Stimulated activated naive CD4-positive, alpha-beta T cell treated with Interleukin-2 at 50 U/mL for 16 hours (primary cell): ENCODE results near the gene EXT2.

Source experiments
- DNase-seq: peaks from one replicate; lab custom pipeline; 2025; lab: John Stamatoyannopoulos, UW

EXT2 gene

DNA sequence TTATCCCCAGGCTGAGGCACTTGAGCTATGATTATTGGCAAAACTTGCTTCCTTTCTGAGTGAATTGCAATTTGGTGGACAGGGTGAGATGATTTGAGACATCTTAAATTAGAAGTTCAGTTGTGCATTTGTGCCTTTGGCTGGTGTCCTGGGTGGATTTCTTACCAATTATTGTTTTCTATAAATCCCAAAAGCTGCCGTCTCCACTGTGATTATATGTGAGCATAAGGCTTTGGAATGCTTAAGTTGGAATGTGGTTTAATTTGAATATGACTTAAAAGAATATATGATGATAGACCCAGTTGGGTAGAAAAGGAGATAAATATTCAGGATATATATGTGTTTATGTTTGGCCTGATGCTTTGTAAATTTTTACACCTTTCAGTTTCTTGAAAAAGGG lies 70.0 kb downstream of the EXT2 start:
- no peak for DNase-seq

DNA sequence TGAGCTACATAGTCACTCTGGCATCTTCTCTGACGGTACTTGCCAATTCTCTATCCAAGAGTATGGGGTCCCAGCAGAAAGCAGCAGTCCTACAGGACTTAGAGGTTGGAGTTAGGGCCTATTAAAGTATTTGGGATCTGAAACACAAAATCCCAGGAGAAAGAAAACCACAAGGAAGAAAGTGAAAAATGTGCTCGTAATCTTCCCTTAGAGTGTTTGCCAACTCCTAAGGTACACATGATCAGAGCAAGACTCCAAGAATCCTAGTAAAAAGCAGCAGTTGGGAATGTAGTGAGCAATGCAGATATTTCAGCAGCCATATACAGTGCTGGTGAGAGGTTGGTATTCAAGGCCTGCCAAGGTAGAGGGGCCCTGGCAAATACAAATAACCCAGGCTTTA lies 71.6 kb downstream of the EXT2 start:
- no peak for DNase-seq

DNA sequence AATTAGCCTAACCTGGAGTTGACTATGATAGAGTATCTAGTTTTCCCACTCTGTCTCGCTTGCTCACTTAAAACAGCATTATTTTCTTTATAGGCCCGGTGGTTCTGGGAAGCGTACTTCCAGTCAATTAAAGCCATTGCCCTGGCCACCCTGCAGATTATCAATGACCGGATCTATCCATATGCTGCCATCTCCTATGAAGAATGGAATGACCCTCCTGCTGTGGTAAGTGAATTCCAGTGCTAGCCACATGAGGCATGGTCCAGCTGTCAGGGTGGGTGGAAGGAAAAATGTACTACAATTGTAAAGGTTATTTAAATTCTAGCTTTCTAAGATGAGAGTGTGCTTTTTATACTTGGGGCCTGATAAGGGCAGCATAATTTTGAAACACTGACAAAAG lies 76.0 kb downstream of the EXT2 start:
- no peak for DNase-seq

DNA sequence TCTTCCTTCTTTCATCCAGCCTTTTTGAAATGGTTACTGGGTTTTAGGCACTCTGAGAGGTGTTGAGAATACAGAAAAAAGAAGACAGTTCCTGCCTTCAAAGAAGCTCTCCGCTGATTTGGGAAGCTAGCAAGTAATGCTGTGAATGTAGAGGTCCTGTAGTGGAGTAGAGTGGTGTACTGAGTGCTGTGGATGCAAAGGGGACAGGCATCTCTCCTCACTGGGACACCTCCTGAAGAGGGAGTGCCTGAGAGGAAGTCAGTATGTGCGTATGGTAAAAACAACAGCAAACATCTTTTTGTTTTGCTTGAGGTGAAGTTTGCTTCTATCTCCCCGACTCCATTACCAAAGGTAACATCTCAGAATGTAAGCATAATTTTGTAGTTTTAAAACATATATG lies 77.5 kb downstream of the EXT2 start:
- no peak for DNase-seq

DNA sequence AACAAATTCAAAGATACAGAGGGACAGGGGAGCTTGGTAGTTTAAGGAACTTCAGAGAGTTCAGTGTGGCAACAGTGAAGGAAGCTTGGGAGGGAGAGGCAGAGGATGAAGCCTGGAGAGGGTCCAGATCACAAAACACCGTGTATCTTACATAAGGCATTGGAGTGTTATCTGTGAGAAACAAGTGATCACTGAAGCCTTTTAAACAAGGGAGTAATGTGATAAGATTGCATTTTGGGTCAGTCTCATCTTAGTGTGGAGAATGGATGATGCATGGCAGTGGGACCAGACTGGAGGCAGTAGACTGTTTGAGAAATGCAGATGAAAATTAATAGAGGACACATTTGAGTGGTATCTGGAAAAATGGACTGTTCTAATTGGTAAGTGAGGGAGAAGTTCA lies 79.4 kb downstream of the EXT2 start:
- DNase-seq, result no peak

DNA sequence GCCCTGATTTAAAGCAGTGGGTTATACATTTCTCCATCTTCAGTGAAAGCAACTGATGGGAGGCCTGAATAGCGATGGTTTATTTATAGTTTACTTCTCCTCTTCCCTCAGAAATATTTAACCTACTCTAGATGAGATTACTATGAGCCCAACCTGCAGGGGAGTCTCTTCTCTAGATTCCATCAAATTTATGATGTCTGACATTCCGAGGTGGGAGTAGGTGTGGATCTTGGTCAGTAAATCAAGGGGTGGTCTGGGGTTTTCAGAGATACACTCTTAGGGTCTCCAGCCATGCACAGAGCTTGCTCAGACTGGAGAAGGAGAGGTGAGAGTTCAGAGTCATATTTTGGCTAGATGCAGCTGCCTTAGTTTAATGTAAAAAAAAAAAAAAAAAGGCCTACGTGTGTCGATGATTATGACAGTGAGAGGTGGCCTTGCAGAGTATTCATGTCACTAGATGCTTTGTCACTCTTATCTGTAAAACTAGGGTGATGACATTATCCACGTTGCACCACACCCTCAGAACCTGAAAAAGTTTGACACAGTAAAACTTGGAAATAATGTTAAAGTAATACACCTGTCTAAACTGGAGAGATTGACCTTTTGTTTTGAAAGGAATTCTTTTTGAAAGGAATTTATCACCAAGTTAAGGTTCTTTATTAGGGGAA lies 81.2 kb downstream of the EXT2 start:
- DNase-seq, result no peak

DNA sequence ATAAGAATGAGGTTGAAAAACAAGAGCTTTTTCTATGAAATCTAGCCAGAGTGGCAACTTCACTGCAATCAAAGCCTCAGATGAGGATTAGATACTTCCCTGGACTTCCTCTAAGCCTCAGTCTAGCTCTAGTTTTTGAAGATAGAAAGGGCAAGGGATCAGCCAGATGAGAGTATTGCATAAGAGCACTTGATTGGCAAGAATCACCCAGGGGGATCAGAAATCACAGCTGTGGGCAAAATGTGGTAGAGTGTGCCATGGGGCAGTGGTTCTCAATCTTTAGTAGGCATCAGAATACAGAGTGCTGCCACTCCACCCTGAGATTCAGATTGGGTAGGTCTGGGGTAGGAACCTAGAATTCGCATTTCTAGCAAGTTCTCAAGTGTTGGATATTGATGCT lies 82.4 kb downstream of the EXT2 start:
- DNase-seq, result no peak

DNA sequence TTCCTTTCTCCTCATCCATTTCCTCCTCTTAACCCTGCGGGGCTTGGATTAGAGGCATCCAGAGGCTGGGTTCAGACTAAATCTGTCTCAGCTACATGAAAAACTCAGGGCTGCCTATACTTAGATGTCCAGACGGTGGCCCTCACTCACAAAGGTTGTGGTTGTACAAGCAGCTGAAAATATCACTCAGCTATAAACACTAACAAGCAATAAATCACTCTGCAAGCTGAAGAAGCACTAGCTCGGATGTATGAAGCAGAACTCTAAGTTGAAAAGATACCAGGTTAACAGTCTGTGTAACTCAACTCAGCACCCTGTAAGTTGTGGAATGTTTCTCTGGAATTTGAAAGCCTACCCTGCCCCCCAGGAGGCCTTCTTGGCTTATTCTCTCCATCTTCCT lies 82.9 kb downstream of the EXT2 start:
- DNase-seq, result no peak

DNA sequence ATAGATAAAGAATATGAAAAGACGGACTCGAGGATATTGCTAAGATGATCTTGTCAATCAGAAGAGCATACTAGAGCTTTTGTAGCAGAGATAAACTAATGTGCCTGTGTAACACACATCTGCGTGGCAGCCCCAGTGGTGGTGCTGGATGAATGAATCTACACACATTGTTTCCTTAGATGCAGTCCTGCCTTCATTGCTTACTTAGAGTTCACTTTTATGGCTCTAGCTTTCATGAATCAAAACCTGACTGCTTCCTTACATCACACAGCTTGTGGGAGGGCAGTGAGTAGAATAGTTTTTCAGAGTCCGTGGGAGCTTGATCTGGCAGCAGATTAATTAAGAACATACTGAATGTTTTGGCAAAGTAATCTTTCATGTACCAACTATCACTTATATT lies 83.7 kb downstream of the EXT2 start:
- no peak for DNase-seq

DNA sequence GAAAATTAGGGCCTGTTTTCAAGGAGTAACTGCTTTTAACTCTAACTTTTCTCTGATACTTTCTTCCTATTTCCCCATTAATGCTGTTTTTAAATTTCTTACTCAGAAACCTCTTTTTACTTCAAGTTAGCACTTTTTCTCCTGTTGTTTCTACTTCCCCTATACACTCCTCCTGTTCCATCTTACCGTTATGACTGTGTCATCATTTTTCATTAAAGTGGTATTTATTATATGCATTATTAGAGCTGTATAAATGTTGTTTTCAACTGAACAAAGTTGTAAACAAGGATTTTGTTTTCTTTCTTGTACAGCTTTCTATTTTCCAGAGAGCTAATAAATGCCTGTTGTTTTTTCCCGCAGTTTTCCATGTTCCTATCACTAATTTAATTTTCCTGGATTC lies 84.6 kb downstream of the EXT2 start:
- no peak for DNase-seq

DNA sequence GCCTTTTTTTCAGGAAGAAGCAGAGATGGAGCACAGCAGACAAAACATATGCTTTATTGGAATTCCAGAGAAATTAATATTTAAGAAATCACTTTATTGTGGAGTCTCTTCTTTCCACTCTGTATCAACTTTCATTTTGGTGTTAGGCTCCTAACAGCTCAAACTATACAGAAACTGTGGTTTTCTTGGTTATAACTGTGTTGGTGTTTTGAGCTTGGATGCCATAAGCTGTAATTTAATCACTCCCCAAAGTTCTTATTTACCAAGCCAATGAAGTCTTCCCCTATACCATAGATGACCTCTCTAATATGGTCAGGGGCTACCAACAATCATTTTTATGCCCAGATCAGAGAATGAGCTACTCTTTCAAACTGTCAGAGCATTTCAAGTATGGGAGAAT lies 90.0 kb downstream of the EXT2 start:
- DNase-seq, result no peak

DNA sequence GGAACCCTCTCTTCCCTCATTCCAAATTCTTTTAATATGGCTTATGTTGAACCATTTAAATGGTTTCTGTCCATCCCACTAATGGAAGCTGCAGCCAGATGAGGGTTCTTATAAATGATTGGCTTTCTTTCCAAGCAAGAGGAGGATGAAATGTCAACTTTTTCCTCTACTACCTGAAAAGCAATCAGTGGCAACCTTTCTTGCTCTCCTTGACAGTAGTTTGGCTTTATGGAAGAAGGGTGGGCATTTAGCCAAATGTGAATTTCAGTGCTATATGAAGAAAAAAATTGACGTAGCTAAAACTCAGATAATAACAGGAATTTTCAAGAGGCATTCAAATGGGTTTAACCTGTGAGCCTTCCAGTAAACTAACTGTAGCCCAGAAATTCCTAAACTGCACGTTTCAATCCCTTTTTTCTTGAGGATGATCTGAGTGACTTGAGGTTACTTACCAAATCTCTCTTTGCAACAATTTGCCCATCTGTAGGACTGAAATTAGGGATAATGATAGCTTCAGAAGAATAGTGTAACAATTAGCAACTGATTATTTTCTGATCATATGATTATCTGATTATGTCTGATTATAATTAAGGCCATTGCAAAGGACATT lies 90.9 kb downstream of the EXT2 start:
- no peak for DNase-seq

DNA sequence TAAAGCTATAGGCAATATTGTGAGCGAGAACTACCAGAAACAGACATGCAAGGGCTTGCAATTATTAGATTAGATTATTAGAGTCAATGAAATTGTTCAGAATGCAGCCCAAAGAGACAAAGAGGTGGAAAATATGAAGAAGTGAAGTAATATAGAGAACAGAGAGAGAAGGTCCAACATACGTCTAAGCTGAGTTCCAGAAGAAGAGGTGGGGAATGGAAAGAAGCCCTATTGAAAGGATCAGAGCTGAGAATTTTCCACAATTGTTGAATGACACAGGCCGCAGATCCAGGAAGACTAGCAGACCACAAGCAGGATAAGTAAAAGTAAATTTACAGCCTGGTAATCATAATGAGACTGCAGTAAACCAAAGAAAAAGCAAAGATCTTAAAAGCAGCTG lies 93.2 kb downstream of the EXT2 start:
- DNase-seq, result no peak

DNA sequence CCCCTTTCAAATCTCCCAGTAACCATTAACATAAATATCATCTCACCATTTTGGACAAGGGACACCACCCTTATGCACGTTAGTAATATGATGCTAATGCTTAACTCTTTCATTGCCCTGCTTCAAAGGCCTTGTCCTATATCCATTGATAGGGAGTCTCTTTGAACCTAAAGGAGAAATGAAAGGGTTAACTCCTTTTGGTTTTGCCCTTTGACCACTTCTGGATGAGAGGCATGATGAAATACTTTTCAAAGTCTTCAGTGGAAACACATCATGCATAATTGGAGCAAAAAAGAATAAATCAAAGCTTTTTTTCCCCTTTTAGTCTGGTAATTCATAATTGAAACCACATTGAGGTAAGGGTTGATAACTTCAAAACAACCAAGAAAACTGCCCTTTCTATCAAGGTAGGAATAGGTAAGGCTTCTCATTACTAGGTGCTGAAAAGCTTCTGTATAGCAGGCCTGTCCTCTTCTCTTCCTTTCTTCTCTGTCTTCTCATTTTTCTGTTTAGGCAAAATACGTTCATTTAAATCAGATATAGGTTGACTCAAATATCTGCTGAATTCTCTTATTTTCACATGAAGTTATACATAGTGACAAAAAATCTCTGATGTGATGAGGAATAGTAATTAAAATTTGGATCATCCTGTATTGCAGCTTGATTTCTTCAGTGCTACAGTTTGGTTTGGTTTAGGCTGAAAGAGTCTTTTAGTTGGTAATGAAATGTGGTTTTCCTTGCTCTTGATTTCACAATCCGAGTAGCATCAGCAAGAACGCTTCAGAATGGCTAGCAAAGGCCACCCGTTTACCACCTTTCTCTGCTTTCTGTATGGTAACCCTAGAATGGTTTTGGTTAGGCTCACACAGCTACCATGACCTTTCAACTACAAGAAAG lies 94.8 kb downstream of the EXT2 start:
- DNase-seq, result no peak

DNA sequence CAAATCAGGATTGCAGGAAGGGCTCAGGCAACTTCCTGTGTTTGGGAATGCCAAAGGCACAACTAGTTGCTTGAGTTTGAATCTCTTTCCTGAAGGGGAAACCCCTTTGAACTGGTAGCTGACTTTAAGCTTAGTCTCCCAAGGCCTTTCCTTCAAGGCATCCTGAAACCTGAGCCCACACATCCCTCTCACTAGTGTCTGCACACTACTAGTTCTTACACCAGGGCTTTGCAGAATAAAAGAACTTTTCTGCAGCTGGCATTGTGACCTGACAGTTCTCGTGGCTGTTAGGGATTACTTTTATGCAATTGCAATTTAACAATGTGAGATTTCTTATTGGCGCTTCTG lies 95.4 kb downstream of the EXT2 start:
- no peak for DNase-seq

DNA sequence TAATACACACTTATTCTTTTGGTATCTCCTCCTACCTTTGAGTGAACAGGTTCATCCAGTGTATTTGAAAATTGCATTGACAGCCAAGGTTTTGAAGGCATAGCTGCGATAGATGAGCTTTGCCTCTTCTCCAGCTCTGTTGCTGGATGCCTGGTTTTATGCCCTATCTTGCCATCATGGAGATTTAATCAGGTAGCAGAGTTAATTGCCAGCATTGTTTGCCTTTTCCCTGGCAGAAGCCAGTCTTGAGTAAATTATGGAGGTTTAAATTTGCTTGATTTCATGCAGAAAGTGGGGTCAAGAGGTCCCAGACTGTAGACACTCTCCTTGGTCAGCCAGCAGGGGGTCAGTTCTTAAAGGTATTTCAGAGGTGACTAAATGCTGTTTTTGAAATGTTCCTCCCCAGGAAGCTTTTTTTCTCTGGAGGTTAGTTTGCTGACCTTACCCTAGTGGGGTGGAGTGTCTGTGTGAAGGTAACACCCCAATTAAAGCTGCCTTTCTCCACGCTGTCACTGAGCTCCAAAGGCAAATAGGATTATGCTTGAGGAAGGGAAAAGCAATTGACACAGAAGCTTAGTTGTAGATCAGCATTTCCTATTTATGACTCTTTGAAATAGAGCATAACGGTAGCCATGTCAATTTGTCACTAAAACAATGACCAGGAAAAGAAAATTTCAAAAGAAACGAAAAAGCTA lies 96.0 kb downstream of the EXT2 start:
- DNase-seq, result no peak

DNA sequence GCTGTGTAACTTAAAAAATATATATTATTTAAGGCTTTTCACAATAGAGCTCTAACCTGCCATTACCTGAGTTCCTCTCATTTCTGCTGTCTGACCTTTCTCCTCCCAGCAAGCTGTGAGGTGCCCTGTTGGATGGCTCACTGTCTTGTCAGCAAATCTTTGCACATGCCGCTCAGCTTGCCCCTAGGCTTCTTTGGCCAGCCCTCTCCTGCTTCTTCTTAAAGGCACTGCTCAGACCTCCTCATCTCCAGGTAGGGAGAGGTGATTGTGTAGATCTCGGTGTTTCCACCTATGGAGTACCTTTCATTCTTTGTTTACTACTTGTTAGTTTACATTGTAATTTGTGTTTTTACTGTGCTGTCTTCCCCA lies 96.5 kb downstream of the EXT2 start:
- DNase-seq, result no peak

DNA sequence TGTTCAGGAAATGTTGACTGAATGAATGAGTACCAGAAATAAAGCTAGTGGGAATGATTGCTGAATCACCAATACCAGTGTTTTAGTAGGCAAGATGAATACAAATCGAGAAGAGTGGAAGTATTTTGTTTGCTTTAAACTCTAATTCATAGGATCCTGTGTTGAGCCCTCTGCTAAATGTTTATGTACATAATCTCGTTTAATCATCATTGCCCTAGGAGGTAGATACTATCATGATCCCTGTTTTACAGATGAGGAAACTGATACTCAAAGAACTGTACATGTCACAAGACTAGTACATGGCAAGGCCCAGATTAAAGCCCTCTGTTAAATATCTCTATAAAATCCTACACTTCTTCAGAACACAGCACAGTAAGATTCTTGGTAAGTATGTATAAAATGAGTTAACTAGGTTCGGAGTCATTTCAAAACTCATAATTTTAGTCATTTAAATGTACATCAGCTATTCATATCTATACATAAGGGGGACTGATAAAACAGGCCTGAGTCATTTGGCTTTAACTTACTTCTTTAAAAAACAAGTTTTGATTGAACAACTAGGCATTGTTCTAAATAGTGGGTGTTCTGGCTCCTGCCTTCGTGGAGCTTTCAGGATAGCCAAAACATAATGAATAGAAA lies 97.1 kb downstream of the EXT2 start:
- no peak for DNase-seq

DNA sequence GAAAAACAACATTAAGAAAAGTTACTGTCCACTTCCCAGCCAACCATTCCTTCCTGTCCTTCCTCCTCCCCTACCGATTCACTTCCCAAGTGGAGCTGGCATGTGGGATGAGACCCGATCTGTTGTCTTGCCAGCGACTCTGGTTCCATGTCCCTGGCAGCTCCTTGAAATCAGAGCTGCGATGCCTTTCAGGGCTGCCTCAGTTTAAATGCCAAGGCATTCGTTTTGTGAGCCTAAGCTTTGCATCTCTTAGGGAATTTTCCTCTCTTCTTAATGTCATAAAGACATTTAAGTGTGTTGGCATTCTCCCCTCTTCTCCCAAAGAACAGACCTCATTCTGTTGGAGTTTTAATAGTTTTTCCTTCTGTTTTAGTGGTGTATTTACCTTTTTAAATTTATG lies 98.4 kb downstream of the EXT2 start:
- no peak for DNase-seq

DNA sequence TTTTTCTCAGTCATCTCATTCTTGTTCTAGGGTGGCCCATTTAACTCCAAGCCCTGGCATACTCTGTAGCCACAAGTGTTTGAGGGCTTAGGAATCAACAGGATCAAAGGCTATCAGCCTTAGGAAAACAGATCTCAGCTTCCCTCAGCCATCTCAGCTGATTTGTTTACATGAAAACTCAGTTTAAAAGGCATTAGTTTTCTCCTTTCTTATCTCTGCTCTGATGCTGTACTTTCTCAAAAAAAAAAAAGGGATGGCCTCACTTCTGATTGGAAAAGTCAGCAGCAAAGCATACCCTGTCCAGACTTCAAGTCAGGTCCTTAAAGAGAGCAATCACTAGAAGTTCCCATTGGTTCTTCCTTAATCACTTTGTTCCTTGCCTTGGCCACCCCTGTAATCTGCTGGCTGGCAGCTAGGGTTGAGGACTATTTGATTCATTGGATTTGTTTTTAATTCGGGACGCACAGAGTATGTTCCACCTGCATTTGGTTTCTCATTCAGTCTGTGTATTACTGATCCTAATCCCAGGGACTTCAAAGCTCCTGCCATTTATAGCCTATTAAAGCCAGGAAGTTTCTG lies 102.8 kb downstream of the EXT2 start:
- DNase-seq, result no peak

DNA sequence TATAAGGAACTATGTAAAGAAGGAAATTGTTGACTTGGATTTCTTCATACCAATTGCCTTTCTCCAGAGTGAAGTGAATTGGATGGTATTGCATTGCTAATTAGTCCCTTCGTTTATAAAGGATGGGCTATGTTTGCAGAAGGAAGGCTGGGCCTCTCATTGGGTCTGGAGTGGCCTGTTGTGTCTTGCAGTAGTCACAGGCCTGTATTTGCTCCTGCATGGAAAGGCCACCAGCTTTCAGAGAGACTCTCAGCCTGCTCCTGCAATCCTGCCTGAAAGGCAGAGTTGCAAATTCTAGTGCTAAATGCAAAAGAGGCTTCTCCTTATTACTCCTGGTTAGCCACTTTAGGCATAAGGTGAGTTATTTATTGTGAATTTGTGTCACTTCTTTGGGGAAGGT lies 103.8 kb downstream of the EXT2 start:
- no peak for DNase-seq

DNA sequence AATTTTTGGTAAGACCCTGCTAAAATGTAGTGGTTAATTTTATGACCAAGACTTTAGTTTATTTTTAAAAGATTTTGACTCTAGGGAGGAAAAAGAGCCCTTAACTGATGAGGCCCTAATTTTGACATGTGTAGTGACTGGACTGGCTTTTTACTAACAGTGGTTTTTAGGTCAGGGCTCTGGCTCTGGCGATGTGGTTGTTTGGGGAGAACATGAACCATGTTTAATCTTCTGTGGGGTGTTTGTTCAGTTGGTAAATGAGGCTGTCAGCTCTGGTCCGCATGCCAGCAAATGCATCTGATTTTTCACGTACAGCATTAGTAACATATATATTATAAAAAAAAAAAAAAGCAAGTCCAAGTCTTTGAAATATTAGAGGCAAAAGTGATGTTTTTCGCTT lies 104.3 kb downstream of the EXT2 start:
- DNase-seq, result no peak
